Middle frontal gyrus (tissue), 1 donor: ENCODE results near the gene ZNF738.

Experiments used
- DNase-seq: peaks from one replicate; pipeline ENCODE4 v3.0.0-alpha.2; 2015; ENCODE audit warnings: low spot score; ENCODE audit errors: extremely low spot score

The ZNF738 gene

DNA sequence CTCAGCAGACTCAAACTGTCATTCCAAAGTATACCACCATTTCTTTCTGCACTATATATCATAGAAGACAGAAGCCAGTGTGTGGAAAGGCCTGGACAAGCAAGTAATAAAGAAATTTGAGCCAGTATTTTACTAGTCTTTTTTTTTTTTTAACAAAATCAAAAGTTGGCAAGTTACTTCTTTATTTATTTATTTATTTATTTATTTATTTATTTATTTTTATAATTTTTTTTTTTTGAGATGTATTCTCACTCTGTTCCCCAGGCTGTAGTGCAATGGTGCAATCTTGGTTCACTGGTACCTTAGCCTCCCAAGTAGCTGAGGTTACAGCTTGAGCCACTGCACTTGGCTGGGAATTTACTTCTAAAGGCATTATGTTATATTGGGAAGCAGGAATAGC is 63.4 kb downstream of the ZNF738 start:
- no peak for DNase-seq

DNA sequence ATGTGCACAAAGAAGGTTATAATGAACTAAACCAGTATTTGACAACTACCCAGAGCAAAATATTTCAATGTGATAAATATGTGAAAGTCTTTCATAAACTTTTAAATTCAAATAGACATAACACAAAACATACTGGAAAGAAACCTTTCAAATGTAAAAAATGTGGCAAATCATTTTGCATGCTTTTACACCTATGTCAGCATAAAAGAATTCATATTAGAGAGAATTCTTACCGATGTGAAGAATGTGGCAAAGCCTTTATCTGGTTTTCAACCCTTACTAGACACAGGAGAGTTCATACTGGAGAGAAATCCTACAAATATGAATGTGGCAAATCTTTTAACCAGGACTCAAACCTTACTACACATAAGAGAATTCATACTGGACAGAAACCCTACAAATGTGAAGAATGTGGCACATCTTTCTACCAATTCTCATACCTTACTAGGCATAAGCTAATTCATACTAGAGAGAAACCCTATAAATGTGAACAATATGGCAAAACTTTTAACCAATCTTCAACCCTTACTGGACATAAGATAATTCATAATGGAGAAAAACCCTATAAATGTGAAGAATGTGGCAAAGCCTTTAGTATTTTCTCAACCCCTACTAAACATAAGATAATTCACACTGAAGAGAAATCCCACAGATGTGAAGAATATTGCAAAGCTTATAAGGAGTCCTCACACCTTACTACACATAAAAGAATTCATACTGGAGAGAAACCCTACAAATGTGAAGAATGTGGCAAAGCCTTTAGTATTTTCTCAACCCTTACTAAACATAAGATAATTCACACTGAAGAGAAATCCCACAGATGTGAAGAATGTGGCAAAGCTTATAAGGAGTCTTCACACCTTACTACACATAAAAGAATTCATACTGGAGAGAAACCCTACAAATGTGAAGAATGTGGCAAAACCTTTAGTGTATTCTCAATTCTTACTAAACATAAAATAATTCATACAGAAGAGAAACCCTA is 64.5 kb downstream of the ZNF738 start:
- no peak for DNase-seq
